Stimulated activated CD4-positive, alpha-beta T cell treated with anti-CD3 and anti-CD28 coated beads, Interleukin-2, amount 100 ng/mL, for 24 hours (primary cell): ENCODE data around the gene CBX6.

Source experiments
- DNase-seq, 2 donors: peaks; one replicate each; pipeline ENCODE4 v3.0.0-alpha.2; 2020

The CBX6 gene

DNA sequence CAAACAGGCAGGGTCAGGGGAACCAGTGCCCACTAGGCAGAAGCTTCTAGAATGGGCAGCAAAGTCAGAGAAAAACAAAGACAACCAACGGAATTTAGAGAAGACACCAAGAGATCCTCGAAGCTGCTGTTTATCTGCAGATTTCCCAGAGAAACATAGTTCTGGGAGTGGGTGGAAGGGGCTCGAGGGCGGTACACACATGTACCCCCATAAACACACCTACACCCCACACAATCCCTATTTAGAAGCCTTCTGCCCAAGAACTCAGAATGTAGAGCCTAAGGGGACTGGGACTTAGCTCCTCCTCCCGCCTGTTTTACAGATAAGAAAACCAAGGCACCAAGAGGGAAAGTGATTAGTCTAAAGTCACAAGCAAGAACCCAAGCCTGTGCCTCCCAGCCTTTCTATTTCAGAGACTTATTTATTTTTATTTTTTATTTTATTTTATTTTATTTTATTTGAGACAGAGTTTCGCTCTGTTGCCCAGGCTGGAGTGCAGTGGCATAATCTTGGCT is 34.5 kb downstream of the CBX6 start:
- DNase-seq = no peak

DNA sequence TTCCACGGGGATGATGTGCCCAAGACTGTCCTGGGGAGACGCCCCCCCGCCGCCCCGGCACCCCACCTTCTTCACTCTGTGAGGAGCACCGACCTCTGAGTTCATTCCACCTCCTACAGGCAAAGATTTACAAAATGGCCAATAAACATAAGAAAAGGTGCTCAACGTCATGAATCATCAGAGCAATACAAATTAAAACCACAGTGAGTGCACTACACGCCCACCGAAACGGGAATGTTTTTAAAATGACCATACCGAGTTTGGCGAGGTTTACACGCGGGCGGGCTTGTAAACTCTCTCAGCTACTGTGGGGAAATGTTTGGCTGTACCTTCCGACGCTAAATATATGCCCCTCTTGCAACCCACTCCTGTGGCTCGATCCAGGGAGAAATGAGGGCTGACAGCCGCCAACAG is 36.1 kb downstream of the CBX6 start:
- DNase-seq = no peak

- DNase-seq = no peak
Observed at GRCh38 chr22:38834991-38835390, 37.0 kb downstream of the CBX6 start.

DNA sequence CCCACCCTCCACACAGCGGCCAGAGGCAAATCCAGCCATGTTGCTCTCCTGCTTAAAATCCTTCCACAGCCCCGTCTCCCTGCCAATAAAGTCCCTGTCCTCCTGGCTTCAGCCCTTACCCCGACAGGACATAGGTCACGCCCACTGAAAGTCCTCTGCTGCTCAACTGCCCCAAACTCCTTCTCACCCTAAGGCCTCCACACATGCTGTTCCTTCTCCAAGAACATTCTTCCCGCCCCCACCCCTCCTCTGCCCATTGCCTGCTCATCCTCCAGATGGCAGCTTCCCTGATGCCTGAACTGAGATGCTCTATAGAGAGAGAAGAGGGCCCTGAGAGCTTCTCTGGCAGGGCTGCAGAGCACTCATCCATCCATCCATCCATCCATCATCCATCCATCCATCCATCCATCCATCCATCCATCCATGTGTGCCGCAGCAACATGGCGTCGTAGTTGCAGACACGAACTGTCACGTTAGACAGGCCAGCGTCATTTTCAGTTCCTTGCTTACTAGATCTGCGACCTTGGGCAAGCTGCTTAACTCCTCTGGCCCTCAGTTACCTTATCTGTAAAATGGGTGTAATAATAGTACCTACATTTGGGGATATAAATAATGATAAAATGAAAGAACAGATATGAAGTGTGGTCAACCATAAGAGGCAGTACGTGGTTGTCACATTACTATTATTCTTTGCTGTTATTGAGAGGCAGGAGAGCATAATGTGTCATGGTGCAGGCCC is 37.6 kb downstream of the CBX6 start:
- DNase-seq = no peak

DNA sequence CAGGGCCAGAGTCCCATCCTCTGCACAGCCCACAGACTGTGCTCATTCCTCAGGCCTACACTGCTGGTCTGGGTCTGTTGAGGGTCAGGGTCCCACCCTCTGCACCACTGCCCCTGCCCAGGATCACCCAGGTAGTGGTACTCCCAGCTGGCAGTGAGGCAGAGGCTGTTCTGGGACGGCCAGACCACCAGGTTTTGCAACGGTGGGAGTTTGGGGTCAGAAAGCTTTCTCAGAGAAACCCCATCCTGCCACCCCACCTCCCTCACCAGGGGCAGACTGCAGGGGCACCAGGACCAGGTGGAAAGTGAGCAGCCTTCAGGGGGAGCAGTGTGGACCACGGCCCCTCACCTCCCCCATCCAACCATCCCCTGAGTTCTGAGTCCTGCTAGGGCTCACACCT is 39.0 kb downstream of the CBX6 start:
- DNase-seq = no peak

DNA sequence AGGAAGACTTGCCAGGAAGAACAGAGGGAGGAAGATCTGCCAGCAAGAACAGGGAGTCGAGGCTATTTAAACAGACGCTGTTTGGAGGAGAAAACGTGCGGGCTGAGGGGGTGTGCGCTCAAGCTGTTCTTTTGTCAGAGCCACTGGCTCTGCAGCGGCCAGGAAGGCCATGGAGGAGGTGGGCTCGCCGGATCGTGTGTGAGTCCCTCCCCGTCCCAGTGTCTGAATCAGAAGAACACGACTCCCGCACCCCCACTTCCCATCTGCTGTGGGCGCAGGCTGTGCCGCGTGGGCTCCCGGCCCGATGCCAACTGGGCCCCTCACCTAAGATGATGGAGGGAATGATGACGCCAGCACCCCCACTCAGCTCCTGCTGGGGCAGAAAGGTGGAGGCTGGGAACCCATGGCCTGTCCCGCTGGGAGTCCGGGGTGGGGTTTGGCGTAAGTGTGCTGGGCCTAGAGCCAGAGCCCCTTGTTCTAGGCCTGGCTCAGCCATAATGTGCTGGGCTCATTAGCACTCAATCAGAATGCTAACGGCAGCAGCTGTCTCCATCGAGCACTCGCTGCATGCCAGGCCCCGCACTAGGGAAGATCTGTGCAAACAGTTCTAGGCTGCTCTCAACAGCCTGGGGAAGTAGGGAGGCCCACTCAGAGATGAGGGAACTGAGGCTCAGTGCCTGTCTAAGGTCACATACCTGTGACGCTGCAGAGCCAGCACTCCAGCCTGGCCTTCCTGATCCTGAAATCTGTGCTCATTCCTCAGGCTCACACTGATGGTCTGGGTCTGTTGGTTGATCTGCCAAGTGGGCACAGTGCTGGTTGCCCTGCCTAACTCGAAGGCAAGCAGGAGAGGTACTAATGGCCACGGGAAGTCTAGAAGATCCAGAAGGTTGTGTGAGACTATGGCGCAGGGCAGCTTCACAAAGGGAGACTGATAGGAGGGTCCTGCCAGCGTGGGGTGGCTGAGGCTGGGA is 39.7 kb downstream of the CBX6 start:
- DNase-seq = no peak

GRCh38 chr22:38831166-38831945 is 40.7 kb downstream of the CBX6 start:
- no peak for DNase-seq

- no peak for DNase-seq
Observed at GRCh38 chr22:38830845-38831108, 41.2 kb downstream of the CBX6 start.

DNA sequence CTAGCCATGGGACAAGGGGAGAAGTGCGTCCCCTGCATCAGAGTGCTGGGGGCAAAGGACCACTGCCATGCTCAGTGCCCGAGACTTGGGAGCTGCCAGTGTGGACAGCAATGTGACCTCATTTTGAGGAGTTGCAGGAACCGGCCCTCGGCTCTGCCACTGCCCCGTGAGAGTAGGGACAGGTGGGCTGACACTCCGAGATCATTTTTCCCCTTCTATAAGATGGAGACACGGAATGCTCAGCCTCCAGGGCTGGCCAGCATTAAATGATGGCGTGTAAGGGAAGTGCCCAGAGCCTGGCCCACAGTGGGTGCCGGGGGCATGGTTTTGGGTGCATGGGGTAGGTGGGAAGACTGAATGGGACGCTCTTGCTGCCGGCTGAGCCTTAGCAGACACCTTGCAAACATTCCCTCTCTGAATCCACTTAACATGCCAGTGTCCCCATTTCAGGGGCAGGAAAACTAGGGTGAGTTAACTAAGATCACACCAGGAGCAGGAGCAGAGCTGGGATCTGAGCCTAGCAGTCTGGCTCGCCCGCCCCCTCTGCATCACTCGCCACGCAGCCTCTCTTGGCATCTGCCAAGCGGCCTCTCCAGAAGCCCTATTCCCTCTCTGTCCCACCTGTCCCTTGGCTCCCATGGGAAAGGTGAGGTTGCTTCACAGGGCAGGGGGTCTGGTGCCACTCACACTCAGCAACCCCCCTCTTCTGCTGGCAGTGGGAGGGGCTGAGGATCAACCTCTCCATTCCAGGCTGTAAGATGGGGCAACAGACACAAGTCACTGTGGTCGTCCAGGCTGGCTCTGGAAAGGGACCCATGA is 41.8 kb downstream of the CBX6 start:
- DNase-seq = no peak

GRCh38 chr22:38829485-38829884 is 42.5 kb downstream of the CBX6 start:
- DNase-seq = no peak

DNA sequence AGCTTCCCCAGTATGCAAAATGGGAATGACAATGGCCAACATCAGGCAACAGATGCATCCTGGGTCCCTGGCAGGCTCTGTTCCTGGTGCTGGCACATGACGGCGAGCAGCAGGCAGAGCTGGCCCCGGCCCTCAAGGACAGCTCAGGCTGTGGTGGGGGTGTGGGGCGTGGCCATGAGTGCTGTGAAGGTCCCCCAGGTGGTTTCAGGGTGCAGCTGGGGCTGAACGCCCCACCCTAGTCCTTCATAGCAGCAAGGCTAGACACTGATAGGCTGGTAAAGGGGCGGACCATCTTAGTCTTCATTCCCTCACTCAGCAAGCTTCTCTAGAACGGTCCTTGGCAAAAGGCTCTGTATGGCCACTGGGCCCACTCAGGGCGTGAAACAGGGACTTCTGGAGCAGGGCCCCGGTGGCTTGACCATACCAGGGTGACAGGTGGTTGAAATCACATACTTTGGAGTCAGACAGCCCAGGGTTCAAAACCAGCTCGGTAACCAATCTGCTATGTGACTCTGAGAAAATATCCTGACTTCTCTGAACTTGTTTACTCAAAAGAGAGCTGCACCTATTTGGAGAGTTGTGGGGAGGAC is 43.3 kb downstream of the CBX6 start:
- DNase-seq = no peak

- DNase-seq = no peak
Observed at GRCh38 chr22:38828191-38828590, 43.8 kb downstream of the CBX6 start.

DNA sequence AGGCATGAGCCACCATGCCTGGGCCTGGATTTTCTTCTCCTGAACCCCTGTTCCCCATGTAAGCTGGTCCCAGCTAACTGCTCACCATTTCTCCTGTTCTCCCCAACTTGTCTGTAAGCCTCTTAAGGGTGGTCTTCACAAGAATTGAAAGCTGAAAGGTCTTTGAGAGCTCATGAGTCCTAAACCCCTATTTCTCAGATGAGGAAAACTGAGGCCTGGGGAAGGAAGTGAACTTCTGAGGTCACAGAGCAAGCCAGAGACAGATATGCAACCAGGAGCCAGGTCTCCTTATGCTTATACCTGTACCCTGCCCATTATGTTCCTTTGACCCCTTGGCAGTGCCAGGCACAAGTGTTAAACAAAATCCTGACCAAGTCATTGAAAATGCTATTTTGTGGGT is 44.5 kb downstream of the CBX6 start:
- DNase-seq = no peak

DNA sequence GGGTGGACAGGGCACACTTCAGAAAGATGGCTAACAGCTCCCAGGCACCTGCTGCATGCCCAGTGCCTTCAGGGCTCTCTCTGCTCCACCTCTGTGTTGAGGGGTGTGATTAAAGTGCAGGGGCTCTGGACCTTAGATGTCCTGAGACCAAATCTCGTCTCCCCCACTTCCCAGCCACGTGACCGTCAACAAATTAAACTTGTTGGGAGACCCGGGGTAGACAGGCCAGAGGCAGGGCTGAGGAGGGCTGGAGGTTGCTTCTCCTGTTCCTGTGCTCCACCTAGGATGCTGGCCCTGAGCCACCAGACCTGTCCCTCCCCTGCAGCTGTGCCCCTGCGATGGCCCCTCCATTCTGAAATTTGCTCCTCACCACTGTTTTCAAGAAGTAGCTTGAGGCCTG is 45.2 kb downstream of the CBX6 start:
- DNase-seq = no peak

- no peak for DNase-seq
Observed at GRCh38 chr22:38826386-38826785, 45.6 kb downstream of the CBX6 start.

GRCh38 chr22:38824585-38824984 is 47.4 kb downstream of the CBX6 start:
- peak; percentile 41 to 46 for DNase-seq

DNA sequence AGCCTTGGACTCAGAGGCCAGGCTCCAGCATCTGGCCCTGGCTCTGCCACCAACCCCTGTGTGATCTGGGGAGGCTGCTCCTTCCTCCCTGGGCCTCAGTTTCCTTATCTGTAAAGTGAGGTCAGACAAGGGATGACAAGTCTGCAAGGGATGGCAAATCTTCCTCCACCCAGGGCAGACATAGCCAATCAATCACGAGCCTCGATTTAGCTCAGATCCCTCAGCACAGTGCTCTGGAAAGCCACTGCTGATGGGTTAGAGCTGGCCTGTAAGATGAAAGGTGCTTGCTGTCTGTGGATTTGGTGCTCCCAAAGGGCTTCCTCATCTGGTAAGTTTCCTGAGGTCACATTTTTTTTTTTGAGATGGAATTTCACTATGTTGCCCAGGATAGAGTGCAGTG is 48.4 kb downstream of the CBX6 start:
- DNase-seq = no peak

DNA sequence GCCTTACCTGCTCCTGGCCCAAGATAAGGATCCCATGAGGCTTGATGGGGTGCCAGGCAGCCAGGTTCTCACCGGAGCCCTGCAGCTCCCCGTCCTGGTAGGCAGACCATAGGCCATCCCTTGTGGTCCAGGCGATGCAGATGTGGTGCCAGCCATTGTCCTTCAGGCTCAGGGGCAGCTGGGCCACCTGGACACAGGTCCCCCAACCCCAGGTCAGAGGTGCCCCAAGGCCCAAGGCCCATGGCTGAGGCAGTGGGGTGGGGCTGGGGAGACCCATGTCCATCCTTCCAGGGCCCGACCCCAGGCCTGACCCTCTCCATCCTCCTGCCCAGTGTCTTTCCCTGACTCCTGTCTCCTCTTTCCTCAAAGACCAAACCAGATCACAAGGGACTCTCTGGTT is 48.9 kb downstream of the CBX6 start:
- no peak for DNase-seq

DNA sequence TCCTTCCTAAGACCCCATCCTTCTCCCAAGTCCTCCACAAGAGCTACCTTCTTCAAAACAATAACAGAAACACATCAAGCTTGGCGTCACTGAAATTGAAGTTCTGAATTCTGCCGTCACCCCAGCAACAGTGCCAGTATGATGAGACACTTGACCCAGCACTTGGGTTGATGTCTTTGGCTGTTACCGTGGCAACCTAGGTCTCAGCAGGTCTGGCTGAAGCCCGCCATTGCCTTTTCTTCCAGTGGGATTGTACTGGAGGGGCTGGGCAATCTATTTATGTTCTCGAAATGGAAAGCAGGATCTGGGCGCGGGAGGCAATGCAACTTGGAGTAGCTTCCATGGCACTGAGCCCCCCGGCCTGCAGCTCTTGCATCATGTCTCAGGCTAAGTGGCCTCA is 52.0 kb downstream of the CBX6 start:
- no peak for DNase-seq

DNA sequence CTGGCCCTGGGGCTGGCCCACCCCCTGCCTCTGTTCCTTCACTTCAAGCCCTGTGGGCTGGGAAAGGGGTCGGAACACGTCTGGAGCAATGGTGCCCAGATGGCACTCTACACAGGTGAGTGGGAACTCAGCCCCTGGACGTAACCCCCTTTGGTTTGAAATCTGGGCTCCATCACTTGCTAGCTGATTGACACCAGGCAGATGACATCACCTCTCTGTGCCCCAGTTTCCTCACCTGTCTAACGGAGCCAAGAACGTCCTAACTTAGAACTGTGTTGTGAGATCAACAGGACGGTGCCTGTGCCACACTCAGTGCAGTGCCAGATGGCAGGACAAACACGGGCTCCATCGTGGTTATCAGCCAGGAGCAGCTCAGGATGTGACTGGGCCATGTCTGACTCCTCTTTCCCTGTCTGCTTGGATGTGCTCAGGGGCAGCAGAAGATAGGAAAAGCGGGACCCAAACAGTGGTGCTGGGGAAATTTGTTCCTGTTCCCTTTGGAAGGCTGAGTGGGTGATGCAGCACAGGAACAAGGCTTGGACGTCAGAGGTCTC is 52.6 kb downstream of the CBX6 start:
- DNase-seq = no peak

DNA sequence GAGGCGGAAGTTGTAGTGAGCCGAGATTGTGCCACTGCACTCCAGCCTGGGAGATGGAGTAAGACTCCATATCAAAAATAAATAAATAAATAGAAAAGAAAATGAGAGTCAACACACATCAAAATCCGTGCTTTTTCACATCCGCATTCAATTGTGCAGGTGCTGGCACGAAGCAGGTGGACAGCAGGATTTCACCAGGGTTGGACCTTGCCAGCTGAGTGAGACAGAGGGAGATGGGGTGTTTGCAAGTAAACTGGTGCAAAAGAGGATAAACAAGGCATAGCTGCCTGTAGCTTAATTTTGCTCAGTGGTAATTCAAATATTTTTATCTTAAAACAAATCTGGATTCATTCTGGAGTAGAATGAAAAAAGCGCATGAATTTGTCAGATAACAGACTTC is 54.8 kb downstream of the CBX6 start:
- no peak for DNase-seq

GRCh38 chr22:38815842-38816241 is 56.2 kb downstream of the CBX6 start:
- DNase-seq = no peak
